ENCODE results near the gene RANBP3. TPM values are rescaled to one million over a fixed set of nuclear protein-coding genes. Genes with fewer than 3 reads are reported as not detected.

RANBP3 gene
- total RNA-seq, 4 donors from 2014 or later, result 57.8 to 148 (median 82.7) TPM

GRCh38 chr19:6018786-6019185 lies 40.8 kb upstream of the RANBP3 start:
- TF ChIP-seq CTCF (IDR thresholded peaks at IDR 0.05) (no peak), POLR2A (IDR thresholded peaks at IDR 0.05) (no peak)
- H3K27me3 ChIP-seq, result no peaks in the 10 kb centered on the region
- H3K27ac ChIP-seq, result no peak overlapping the region
- DNase-seq, result no peak
- peaks cover 0 to 10% of the 10 kb centered on the region in 2 donors for H3K4me1 ChIP-seq
- 66 to 67% methylated on average over 8 to 10 of the region's 10 CpGs for WGBS, 2 donors
- intact Hi-C loops (cut with DNase I), result no loop called here
- H3K4me3 ChIP-seq (replicated peaks in 1 of 3), result no peak overlapping the region
- no peaks in the 10 kb centered on the region for H3K36me3 ChIP-seq
- H3K9me3 ChIP-seq, result no peaks in the 10 kb centered on the region

- no peak for DNase-seq
- no peak overlapping the region for H3K4me3 ChIP-seq (replicated peaks in 1 of 3)
- H3K27me3 ChIP-seq, result no peaks in the 10 kb centered on the region
- peaks cover 0 to 6% of the 10 kb centered on the region in 2 donors for H3K4me1 ChIP-seq
- TF ChIP-seq POLR2A (IDR thresholded peaks at IDR 0.05) (no peak), CTCF (IDR thresholded peaks at IDR 0.05) (no peak)
- H3K36me3 ChIP-seq, result no peaks in the 10 kb centered on the region
- no peak overlapping the region for H3K27ac ChIP-seq
- intact Hi-C loops (cut with DNase I), result no loop called here
- WGBS, 2 donors, result 84 to 88% methylated on average over 10 to 11 of the region's 11 CpGs
- no peaks in the 10 kb centered on the region for H3K9me3 ChIP-seq
Observed at GRCh38 chr19:6017576-6017975, 39.6 kb upstream of the RANBP3 start.

GRCh38 chr19:6015841-6016545 lies 38.1 kb upstream of the RANBP3 start:
- H3K27ac ChIP-seq, result no peak overlapping the region
- no peaks in the 10 kb centered on the region for H3K27me3 ChIP-seq
- TF ChIP-seq CTCF (IDR thresholded peaks at IDR 0.05) (no peak), POLR2A (IDR thresholded peaks at IDR 0.05) (no peak)
- no peaks in the 10 kb centered on the region for H3K9me3 ChIP-seq
- WGBS, 2 donors, result 94 to 97% methylated on average over 26 of the region's 26 CpGs
- no peak overlapping the region for H3K4me3 ChIP-seq (replicated peaks in 1 of 3)
- no peak for DNase-seq
- intact Hi-C loops (cut with DNase I), result no loop called here
- H3K36me3 ChIP-seq, result no peaks in the 10 kb centered on the region
- no peaks in the 10 kb centered on the region for H3K4me1 ChIP-seq

GRCh38 chr19:6014551-6015135 lies 36.7 kb upstream of the RANBP3 start:
- Histone ChIP-seq H3K9me3 (no peaks in the 10 kb centered on the region), H3K27me3 (no peaks in the 10 kb centered on the region), H3K4me1 (no peaks in the 10 kb centered on the region), H3K4me3 (replicated peaks in 1 of 3) (no peak overlapping the region), H3K27ac (no peak overlapping the region), H3K36me3 (no peaks in the 10 kb centered on the region)
- DNase-seq, result no peak
- TF ChIP-seq CTCF (IDR thresholded peaks at IDR 0.05), result no peak
- WGBS, 2 donors, result 82 to 89% methylated on average over 10 to 13 of the region's 13 CpGs
- intact Hi-C loops (cut with DNase I), result no loop called here

- TF ChIP-seq POLR2A (IDR thresholded peaks at IDR 0.05), result no peak
- no peak for TF ChIP-seq CTCF (IDR thresholded peaks at IDR 0.05)
- 83 to 85% methylated on average over 16 to 18 of the region's 18 CpGs for WGBS, 2 donors
- intact Hi-C loops (cut with DNase I), result no loop called here
- H3K4me3 ChIP-seq (replicated peaks in 1 of 3), result no peak overlapping the region
- no peaks in the 10 kb centered on the region for H3K9me3 ChIP-seq
- no peaks in the 10 kb centered on the region for H3K27me3 ChIP-seq
- H3K36me3 ChIP-seq, result no peaks in the 10 kb centered on the region
- H3K4me1 ChIP-seq, result no peaks in the 10 kb centered on the region
- no peak for DNase-seq
- H3K27ac ChIP-seq, result no peak overlapping the region
Observed at GRCh38 chr19:6012426-6013170, 34.7 kb upstream of the RANBP3 start.

Data from thyroid gland (tissue), 4 donors.